Keratinocyte (primary cell): ENCODE data around the gene POLE. TPM values are rescaled to one million over a fixed set of nuclear protein-coding genes. Genes with fewer than 3 reads are reported as not detected.

ENCODE experiments used
- DNase-seq: peaks from one replicate; pipeline ENCODE4 v3.0.0-alpha.2; 2011; ENCODE audit warnings: low read depth, missing footprints, low spot score
- FAIRE-seq: peaks from 2 replicates; lab custom pipeline; 2011; peaks lifted over from hg19 to GRCh38; lab: Jason Lieb, UNC
- H2AFZ ChIP-seq: 2 replicates; pipeline ENCODE4 v1.6.0; 2012; ENCODE audit warnings: low read length, control low read depth, inconsistent platforms; ENCODE audit not compliant: control insufficient read depth
- H3K27ac ChIP-seq: 2 replicates; pipeline ENCODE4 v1.5.1; 2011; ENCODE audit warnings: low read length; ENCODE audit not compliant: control insufficient read depth, insufficient read depth
- H3K27me3 ChIP-seq: 3 replicates; pipeline ENCODE4 v1.6.0; 2011; ENCODE audit warnings: low read length; ENCODE audit not compliant: control insufficient read depth, insufficient read depth; ENCODE audit errors: extremely low read depth
- H3K36me3 ChIP-seq, 2 experiments: 2 replicates in 1 of 2; 3 replicates in 1 of 2; pipeline ENCODE4 v1.5.1; 2011; ENCODE audit warnings: low read length in 2 of 2, mild to moderate bottlenecking in 1 of 2; ENCODE audit not compliant: control insufficient read depth in 2 of 2, insufficient read depth in 2 of 2; ENCODE audit errors: extremely low read depth in 1 of 2
- H3K4me1 ChIP-seq: 3 replicates; pipeline ENCODE4 v1.5.1; 2011; ENCODE audit warnings: low read length; ENCODE audit not compliant: control insufficient read depth, insufficient read depth; ENCODE audit errors: extremely low read depth
- H3K4me2 ChIP-seq: 3 replicates; pipeline ENCODE4 v1.6.0; 2011; ENCODE audit warnings: low read depth, low read length; ENCODE audit not compliant: control insufficient read depth, insufficient read depth; ENCODE audit errors: extremely low read depth
- H3K4me3 ChIP-seq, 3 experiments: fragments of 200-600 bp in 1 of 3; sonication (generic) in 1 of 3; 2 replicates in 2 of 3; 3 replicates in 1 of 3; pipeline ENCODE4 v1.5.1; 2011 to 2016; ENCODE audit warnings: low read length in 3 of 3, mild to moderate bottlenecking in 3 of 3, control low read depth in 2 of 3, inconsistent platforms in 1 of 3, low read depth in 1 of 3, mixed read lengths in 1 of 3, mixed run types in 1 of 3, moderate library complexity in 1 of 3; ENCODE audit not compliant: control insufficient read depth in 2 of 3, insufficient read depth in 2 of 3; ENCODE audit errors: extremely low read depth in 1 of 3
- H3K79me2 ChIP-seq: 2 replicates; pipeline ENCODE4 v1.6.0; 2012; ENCODE audit warnings: low read length; ENCODE audit not compliant: control insufficient read depth, insufficient read depth
- H3K9ac ChIP-seq: 3 replicates; pipeline ENCODE4 v1.6.0; 2011; ENCODE audit warnings: low read length; ENCODE audit not compliant: control insufficient read depth, insufficient read depth; ENCODE audit errors: extremely low read depth
- H3K9me1 ChIP-seq: 3 replicates; pipeline ENCODE4 v1.6.0; 2011; ENCODE audit warnings: low read length; ENCODE audit not compliant: control insufficient read depth, insufficient read depth; ENCODE audit errors: extremely low read depth
- H3K9me3 ChIP-seq: 2 replicates; pipeline ENCODE4 v1.5.1; 2012; ENCODE audit warnings: low read depth, low read length; ENCODE audit not compliant: control insufficient read depth
- H4K20me1 ChIP-seq: 3 replicates; pipeline ENCODE4 v1.6.0; 2011; ENCODE audit warnings: low read length; ENCODE audit not compliant: control insufficient read depth, insufficient read depth; ENCODE audit errors: extremely low read depth
- EZH2 ChIP-seq: IDR thresholded peaks from one replicate; pipeline ENCODE4 v1.6.1; 2012; ENCODE audit warnings: inconsistent platforms, mild to moderate bottlenecking, low read length, moderate library complexity
- dilution Hi-C: fragments of 300-500 bp; cut with MboI; formaldehyde crosslinking; loops from one replicate; pipeline ENCODE4 v1.7.0; 2020; ENCODE audit warnings: low sequenced_read_pairs; ENCODE audit not compliant: extremely low pct_ligation_motif_present
- polyA plus RNA-seq, 5 experiments: library from polyadenylated mRNA; depleted of rRNA in 3 of 5; stranded (reverse) in 3 of 5; stranded (forward) in 1 of 5; unstranded in 1 of 5; fragments of >200 nt; gene quantifications; 1 replicate in 1 of 5; 2 replicates in 3 of 5; 3 replicates in 1 of 5; pipeline versions ENCODE4 v1.2.1 to v1.2.3, GENCODE V29; 2011 to 2012; ENCODE audit warnings: missing spikeins in 2 of 5, low read depth in 1 of 5, low replicate concordance in 1 of 5
- TF ChIP-seq, protein P1 (sequence below), 3 experiments: IDR thresholded peaks in 1 of 3; conservative IDR thresholded peaks in 1 of 3; optimal IDR thresholded peaks in 1 of 3; 2 replicates in 2 of 3; 3 replicates in 1 of 3; pipeline versions ENCODE3 to v1.5.1; 2011; ENCODE audit warnings: low read length in 3 of 3, mild to moderate bottlenecking in 3 of 3, moderate library complexity in 2 of 3, control low read depth in 1 of 3, inconsistent platforms in 1 of 3; ENCODE audit not compliant: insufficient read depth in 2 of 3; ENCODE audit errors: extremely low read depth in 1 of 3

Gene POLE
- polyA plus RNA-seq, 1 donor (not counting 4 experiments of a cell fraction or from before 2014, with no cell fraction given): 14.8 TPM

DNA sequence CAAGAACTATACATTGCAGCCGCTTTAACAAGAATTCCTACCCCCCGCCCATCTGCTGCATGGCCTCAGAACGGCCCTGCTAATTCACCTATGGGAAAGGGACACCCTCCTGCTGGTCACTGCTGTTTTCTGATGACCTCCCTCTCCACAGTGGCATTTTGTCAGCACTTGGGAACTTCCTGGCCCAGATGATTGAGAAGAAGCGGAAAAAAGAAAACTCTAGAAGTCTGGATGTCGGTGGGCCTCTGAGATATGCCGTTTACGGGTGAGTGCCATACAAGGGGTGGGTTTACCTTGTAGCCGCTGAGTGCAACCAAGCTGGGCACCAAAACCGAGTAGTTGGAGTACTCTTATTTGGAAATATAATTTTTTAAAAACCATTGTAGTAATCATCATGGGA, 3.0 kb upstream of the POLE start:
- TF ChIP-seq EZH2: no peak
- TF ChIP-seq, protein P1, sequence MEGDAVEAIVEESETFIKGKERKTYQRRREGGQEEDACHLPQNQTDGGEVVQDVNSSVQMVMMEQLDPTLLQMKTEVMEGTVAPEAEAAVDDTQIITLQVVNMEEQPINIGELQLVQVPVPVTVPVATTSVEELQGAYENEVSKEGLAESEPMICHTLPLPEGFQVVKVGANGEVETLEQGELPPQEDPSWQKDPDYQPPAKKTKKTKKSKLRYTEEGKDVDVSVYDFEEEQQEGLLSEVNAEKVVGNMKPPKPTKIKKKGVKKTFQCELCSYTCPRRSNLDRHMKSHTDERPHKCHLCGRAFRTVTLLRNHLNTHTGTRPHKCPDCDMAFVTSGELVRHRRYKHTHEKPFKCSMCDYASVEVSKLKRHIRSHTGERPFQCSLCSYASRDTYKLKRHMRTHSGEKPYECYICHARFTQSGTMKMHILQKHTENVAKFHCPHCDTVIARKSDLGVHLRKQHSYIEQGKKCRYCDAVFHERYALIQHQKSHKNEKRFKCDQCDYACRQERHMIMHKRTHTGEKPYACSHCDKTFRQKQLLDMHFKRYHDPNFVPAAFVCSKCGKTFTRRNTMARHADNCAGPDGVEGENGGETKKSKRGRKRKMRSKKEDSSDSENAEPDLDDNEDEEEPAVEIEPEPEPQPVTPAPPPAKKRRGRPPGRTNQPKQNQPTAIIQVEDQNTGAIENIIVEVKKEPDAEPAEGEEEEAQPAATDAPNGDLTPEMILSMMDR (optimal IDR thresholded peaks at IDR 0.05 in 1 of 3, IDR thresholded peaks at IDR 0.05 in 1 of 3, conservative IDR thresholded peaks at IDR 0.05 in 1 of 3; ENCODE audit: extremely low read depth in 1 of 3, insufficient read depth in 2 of 3, low read length in 3 of 3): no peak
- H3K4me3 ChIP-seq: no peak overlapping the region
- no peak for DNase-seq
- FAIRE-seq: no peak
- no peak overlapping the region for H3K4me2 ChIP-seq
- no peaks in the 10 kb centered on the region for H3K4me1 ChIP-seq
- no peak overlapping the region for H3K27ac ChIP-seq
- H3K9me3 ChIP-seq: no peaks in the 10 kb centered on the region
- no peak overlapping the region for H2AFZ ChIP-seq
- peaks cover 1 to 7% of the 10 kb centered on the region in 2 experiments for H3K36me3 ChIP-seq
- H3K79me2 ChIP-seq: peaks cover 15% of the 10 kb centered on the region
- no peak overlapping the region for H3K9ac ChIP-seq
- H3K27me3 ChIP-seq: no peaks in the 10 kb centered on the region
- H3K9me1 ChIP-seq: peaks cover 3% of the 10 kb centered on the region
- no peaks in the 10 kb centered on the region for H4K20me1 ChIP-seq
- dilution Hi-C loops: no loop called here

DNA sequence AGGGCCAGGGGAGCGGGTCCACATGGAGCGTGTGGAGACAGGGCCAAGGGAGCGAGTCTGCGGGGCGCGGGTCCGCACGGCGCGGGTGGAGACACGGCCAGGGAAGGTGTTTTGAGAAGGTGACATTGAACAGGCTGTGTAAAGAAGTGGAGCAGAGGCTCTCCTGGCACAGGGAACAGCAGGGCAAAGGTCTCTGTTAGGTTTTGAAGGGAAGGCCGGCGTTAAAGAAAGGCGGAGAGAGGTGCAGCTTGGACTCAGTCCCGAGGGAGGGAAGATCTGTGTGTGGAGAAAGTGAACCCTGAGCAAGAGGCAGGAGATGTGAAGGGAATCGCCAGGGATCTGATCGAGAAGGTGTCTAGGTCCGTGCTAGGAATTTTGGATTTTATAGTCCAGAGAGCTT, 2.1 kb upstream of the POLE start:
- H3K79me2 ChIP-seq: peaks cover 19% of the 10 kb centered on the region
- peaks cover 3% of the 10 kb centered on the region for H3K9me1 ChIP-seq
- H3K9ac ChIP-seq: no peak overlapping the region
- H3K36me3 ChIP-seq: peaks cover 1 to 7% of the 10 kb centered on the region in 2 experiments
- TF ChIP-seq, protein P1 (optimal IDR thresholded peaks at IDR 0.05 in 1 of 3, IDR thresholded peaks at IDR 0.05 in 1 of 3, conservative IDR thresholded peaks at IDR 0.05 in 1 of 3; ENCODE audit: extremely low read depth in 1 of 3, insufficient read depth in 2 of 3, low read length in 3 of 3): no peak
- TF ChIP-seq EZH2: no peak
- H3K4me2 ChIP-seq: no peak overlapping the region
- FAIRE-seq (no peak), DNase-seq (no peak)
- H3K27ac ChIP-seq: no peak overlapping the region
- H3K4me3 ChIP-seq: peak overlapping the region in 1 of 3 experiments; percentile 2
- dilution Hi-C loops: no loop called here
- H3K27me3 ChIP-seq: no peaks in the 10 kb centered on the region
- H4K20me1 ChIP-seq: no peaks in the 10 kb centered on the region
- H3K4me1 ChIP-seq: no peaks in the 10 kb centered on the region
- no peak overlapping the region for H2AFZ ChIP-seq
- H3K9me3 ChIP-seq: no peaks in the 10 kb centered on the region
